Smooth muscle cell (in vitro differentiated cells): ENCODE measurements around the gene ATP2C2. TPM values are rescaled to one million over a fixed set of nuclear protein-coding genes. Genes with fewer than 3 reads are reported as not detected.

Experiments used
- DNase-seq: peaks from one replicate; lab custom pipeline; 2025; ENCODE audit not compliant: unreplicated experiment; lab: John Stamatoyannopoulos, UW
- H2AFZ ChIP-seq: fragments of 200-600 bp; sonication (generic); 2 replicates; pipeline ENCODE4 v1.6.0; 2016; ENCODE audit warnings: antibody characterized with exemption, low read depth, mild to moderate bottlenecking
- H3F3A ChIP-seq: fragments of 200-600 bp; sonication (generic); 2 replicates; pipeline ENCODE4 v1.6.0; 2017; ENCODE audit warnings: antibody characterized with exemption, low read depth
- H3K27ac ChIP-seq: fragments of 200-600 bp; sonication (generic); 2 replicates; pipeline ENCODE4 v1.5.1; 2016; ENCODE audit warnings: low read depth, mild to moderate bottlenecking
- H3K27me3 ChIP-seq: fragments of 200-600 bp; sonication (generic); 2 replicates; pipeline ENCODE4 v1.6.1; 2016; ENCODE audit warnings: low read depth, mild to moderate bottlenecking
- H3K36me3 ChIP-seq: fragments of 200-600 bp; sonication (generic); 2 replicates; pipeline ENCODE4 v1.5.1; 2016; ENCODE audit warnings: low read depth
- H3K4me1 ChIP-seq: fragments of 200-600 bp; sonication (generic); 2 replicates; pipeline ENCODE4 v1.5.1; 2016; ENCODE audit warnings: low read depth
- H3K4me2 ChIP-seq: fragments of 200-600 bp; sonication (generic); 2 replicates; pipeline ENCODE4 v1.6.0; 2016; ENCODE audit warnings: mild to moderate bottlenecking
- H3K4me3 ChIP-seq: fragments of 200-600 bp; sonication (generic); 2 replicates; pipeline ENCODE4 v1.5.1; 2016; ENCODE audit warnings: mild to moderate bottlenecking
- H3K79me2 ChIP-seq: fragments of 200-600 bp; sonication (generic); 2 replicates; pipeline ENCODE4 v1.6.0; 2016; ENCODE audit warnings: low read depth, mild to moderate bottlenecking
- H3K9ac ChIP-seq: fragments of 200-600 bp; sonication (generic); 2 replicates; pipeline ENCODE4 v1.6.0; 2016; ENCODE audit warnings: low read depth
- H3K9me3 ChIP-seq: fragments of 200-600 bp; sonication (generic); replicated peaks from 2 replicates; pipeline ENCODE4 v1.5.1; 2016; ENCODE audit warnings: low read depth
- H4K20me1 ChIP-seq: fragments of 200-600 bp; sonication (generic); 2 replicates; pipeline ENCODE4 v1.6.0; 2016; ENCODE audit warnings: low read depth
- CTCF ChIP-seq: fragments of 200-600 bp; sonication (generic); IDR thresholded peaks from 2 replicates; pipeline ENCODE4 v1.5.1; 2017; ENCODE audit warnings: borderline replicate concordance, mild to moderate bottlenecking, antibody characterized with exemption; ENCODE audit not compliant: insufficient read depth, poor library complexity, severe bottlenecking
- WGBS: methylation state at CpG from one replicate; pipeline ENCODE4 v1.1.7; 2016; ENCODE audit warnings: low lambda C conversion rate; 5-methylcytosine and 5-hydroxymethylcytosine counted together
- polyA plus RNA-seq: library from polyadenylated mRNA; unstranded; fragments of >200 nt; fragmentation: Nextera tagmentation; extraction: Ambion mirVana; gene quantifications from 2 replicates; pipeline ENCODE4 v1.2.1, GENCODE V29; 2016
- total RNA-seq: library from RNA; depleted of rRNA; stranded (reverse); fragments of >200 nt; gene quantifications from 2 replicates; pipeline ENCODE4 v1.2.3, GENCODE V29; 2014

The ATP2C2 gene
- total and polyA plus RNA-seq, 2 experiments from 2014 or later = 3.1 to 4.1 TPM

GRCh38 chr16:84371553-84371865 is 3.2 kb downstream of the ATP2C2 start:
- H3K9ac ChIP-seq = no peak overlapping the region
- no peak overlapping the region for H3K4me2 ChIP-seq
- TF ChIP-seq CTCF = no peak
- no peaks in the 10 kb centered on the region for H3K9me3 ChIP-seq
- H3K4me3 ChIP-seq = no peak overlapping the region
- peaks cover 7% of the 10 kb centered on the region for H3K4me1 ChIP-seq
- WGBS = 63% methylated on average over 4 of the region's 4 CpGs
- H3K27me3 ChIP-seq = peaks cover 51% of the 10 kb centered on the region
- H3K79me2 ChIP-seq = no peaks in the 10 kb centered on the region
- no peak overlapping the region for H3K27ac ChIP-seq
- no peaks in the 10 kb centered on the region for H3K36me3 ChIP-seq
- H3F3A ChIP-seq = no peaks in the 10 kb centered on the region
- no peak for DNase-seq
- H4K20me1 ChIP-seq = no peaks in the 10 kb centered on the region
- H2AFZ ChIP-seq = no peak overlapping the region

- Histone ChIP-seq H3K4me3 (no peak overlapping the region), H3K9ac (no peak overlapping the region), H3K27me3 (peaks cover 26% of the 10 kb centered on the region), H3K9me3 (no peaks in the 10 kb centered on the region), H2AFZ (no peak overlapping the region), H3K79me2 (no peaks in the 10 kb centered on the region), H3K36me3 (no peaks in the 10 kb centered on the region), H3K4me2 (no peak overlapping the region), H4K20me1 (no peaks in the 10 kb centered on the region), H3F3A (no peaks in the 10 kb centered on the region), H3K4me1 (peaks cover 3% of the 10 kb centered on the region), H3K27ac (peak overlapping the region; percentile 1)
- no peak for TF ChIP-seq CTCF
- DNase-seq = no peak
- WGBS = 72% methylated on average over 10 of the region's 10 CpGs
Observed at GRCh38 chr16:84373907-84374489, 5.7 kb downstream of the ATP2C2 start.

- no peaks in the 10 kb centered on the region for H3K4me1 ChIP-seq
- DNase-seq = no peak
- H3K4me2 ChIP-seq = no peak overlapping the region
- H2AFZ ChIP-seq = no peak overlapping the region
- no peaks in the 10 kb centered on the region for H3K9me3 ChIP-seq
- no peak overlapping the region for H3K4me3 ChIP-seq
- 91% methylated on average over 7 of the region's 7 CpGs for WGBS
- H4K20me1 ChIP-seq = no peaks in the 10 kb centered on the region
- H3K79me2 ChIP-seq = no peaks in the 10 kb centered on the region
- TF ChIP-seq CTCF = no peak
- H3K27me3 ChIP-seq = no peaks in the 10 kb centered on the region
- H3K36me3 ChIP-seq = no peaks in the 10 kb centered on the region
- no peak overlapping the region for H3K27ac ChIP-seq
- no peaks in the 10 kb centered on the region for H3F3A ChIP-seq
- no peak overlapping the region for H3K9ac ChIP-seq
Observed at GRCh38 chr16:84378099-84378498, 9.8 kb downstream of the ATP2C2 start.

GRCh38 chr16:84378567-84378966 is 10.2 kb downstream of the ATP2C2 start:
- no peak overlapping the region for H3K27ac ChIP-seq
- DNase-seq = no peak
- H3K4me3 ChIP-seq = no peak overlapping the region
- no peaks in the 10 kb centered on the region for H3K9me3 ChIP-seq
- no peak for TF ChIP-seq CTCF
- H3K4me1 ChIP-seq = no peaks in the 10 kb centered on the region
- H3K4me2 ChIP-seq = no peak overlapping the region
- no peak overlapping the region for H2AFZ ChIP-seq
- 93% methylated on average over 13 of the region's 13 CpGs for WGBS
- no peak overlapping the region for H3K9ac ChIP-seq
- H3K36me3 ChIP-seq = no peaks in the 10 kb centered on the region
- no peaks in the 10 kb centered on the region for H3K79me2 ChIP-seq
- H3F3A ChIP-seq = no peaks in the 10 kb centered on the region
- H3K27me3 ChIP-seq = no peaks in the 10 kb centered on the region
- H4K20me1 ChIP-seq = no peaks in the 10 kb centered on the region
